Activated CD8-positive, alpha-beta T cell treated with anti-CD3 and anti-CD28 coated beads for 36 hours (primary cell): ENCODE results near the gene LCN1. TPM values are rescaled to one million over a fixed set of nuclear protein-coding genes. Genes with fewer than 3 reads are reported as not detected.
A peak's percentile ranks its signal among the peaks of the same experiment; 100 is the strongest.

Source experiments
- ATAC-seq: fragments of 200-7000 bp; cut with Tn5 transposase; one replicate; pipeline ENCODE4 v1.10.0; 2021; ENCODE audit warnings: mild to moderate bottlenecking, moderate library complexity
- CTCF ChIA-PET: fragments of 350-600 bp; sonication (Branson Sonifier 250); formaldehyde crosslinking; loops from one replicate; lab custom pipeline; 2021; ENCODE audit warnings: antibody characterized with exemption; lab: Charles Lee
- POLR2A ChIA-PET: fragments of 350-600 bp; sonication (Branson Sonifier 250); formaldehyde crosslinking; loops from one replicate; lab custom pipeline; 2021; ENCODE audit warnings: antibody characterized with exemption; lab: Charles Lee
- DNase-seq: peaks from one replicate; pipeline ENCODE4 v3.0.0-alpha.2; 2020
- H3K27ac Mint-ChIP-seq: one replicate; pipeline ENCODE4 v1.8.0; 2021; ENCODE audit warnings: mild to moderate bottlenecking, mixed read lengths
- H3K27me3 Mint-ChIP-seq: one replicate; pipeline ENCODE4 v1.8.0; 2021; ENCODE audit warnings: mixed read lengths
- H3K36me3 Mint-ChIP-seq: one replicate; pipeline ENCODE4 v1.8.0; 2021; ENCODE audit warnings: low read depth, mixed read lengths
- H3K4me1 Mint-ChIP-seq: one replicate; pipeline ENCODE4 v1.8.0; 2021; ENCODE audit warnings: low read depth, mixed read lengths
- H3K4me3 Mint-ChIP-seq: one replicate; pipeline ENCODE4 v1.8.0; 2021; ENCODE audit warnings: mild to moderate bottlenecking, moderate library complexity, mixed read lengths
- H3K9me3 Mint-ChIP-seq: one replicate; pipeline ENCODE4 v1.8.0; 2021; ENCODE audit warnings: mixed read lengths
- intact Hi-C: fragments of 100-400 bp; cut with micrococcal nuclease; formaldehyde crosslinking; loops from one replicate; pipeline ENCODE4 v1.10.0; 2022
- total RNA-seq, 2 experiments: library from RNA; stranded (reverse); gene quantifications; one replicate each; pipeline ENCODE4 v1.2.3, GENCODE V29; 2021
- TF ChIP-seq, protein P1 (sequence below): fragments of 200-600 bp; IDR thresholded peaks from one replicate; pipeline ENCODE4 v1.8.0; 2022; ENCODE audit warnings: antibody characterized with exemption, mild to moderate bottlenecking

Gene LCN1
- total RNA-seq, 2 experiments from 2014 or later = not detected

GRCh38 chr9:135500071-135500524 is 21.1 kb upstream of the LCN1 start:
- TF ChIP-seq, protein P1, sequence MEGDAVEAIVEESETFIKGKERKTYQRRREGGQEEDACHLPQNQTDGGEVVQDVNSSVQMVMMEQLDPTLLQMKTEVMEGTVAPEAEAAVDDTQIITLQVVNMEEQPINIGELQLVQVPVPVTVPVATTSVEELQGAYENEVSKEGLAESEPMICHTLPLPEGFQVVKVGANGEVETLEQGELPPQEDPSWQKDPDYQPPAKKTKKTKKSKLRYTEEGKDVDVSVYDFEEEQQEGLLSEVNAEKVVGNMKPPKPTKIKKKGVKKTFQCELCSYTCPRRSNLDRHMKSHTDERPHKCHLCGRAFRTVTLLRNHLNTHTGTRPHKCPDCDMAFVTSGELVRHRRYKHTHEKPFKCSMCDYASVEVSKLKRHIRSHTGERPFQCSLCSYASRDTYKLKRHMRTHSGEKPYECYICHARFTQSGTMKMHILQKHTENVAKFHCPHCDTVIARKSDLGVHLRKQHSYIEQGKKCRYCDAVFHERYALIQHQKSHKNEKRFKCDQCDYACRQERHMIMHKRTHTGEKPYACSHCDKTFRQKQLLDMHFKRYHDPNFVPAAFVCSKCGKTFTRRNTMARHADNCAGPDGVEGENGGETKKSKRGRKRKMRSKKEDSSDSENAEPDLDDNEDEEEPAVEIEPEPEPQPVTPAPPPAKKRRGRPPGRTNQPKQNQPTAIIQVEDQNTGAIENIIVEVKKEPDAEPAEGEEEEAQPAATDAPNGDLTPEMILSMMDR = no peak
- intact Hi-C loops = no loop called here
- POLR2A ChIA-PET = no interaction called here
- no peaks in the 10 kb centered on the region for H3K9me3 Mint-ChIP-seq
- H3K27ac Mint-ChIP-seq = peak overlapping the region; percentile 30
- ATAC-seq (peak; percentile 8), DNase-seq (no peak)
- CTCF ChIA-PET = interaction anchor here (1.3 kb wide), 1 partner anchor 17 kb away, joined by 3 read pairs; no protein-coding TSS in a partner anchor
- peaks cover 13% of the 10 kb centered on the region for H3K4me1 Mint-ChIP-seq
- H3K36me3 Mint-ChIP-seq = peaks cover 33% of the 10 kb centered on the region
- H3K4me3 Mint-ChIP-seq = peak overlapping the region; percentile 85
- H3K27me3 Mint-ChIP-seq = no peaks in the 10 kb centered on the region

- Mint-ChIP-seq H3K36me3 (peaks cover 37% of the 10 kb centered on the region), H3K4me1 (peaks cover 13% of the 10 kb centered on the region), H3K4me3 (peak within 1 kb of the TSS; percentile 85), H3K9me3 (no peaks in the 10 kb centered on the region), H3K27ac (peak within 1 kb of the TSS; percentile 95), H3K27me3 (no peaks in the 10 kb centered on the region)
- POLR2A ChIA-PET = no interaction called here
- TF ChIP-seq, protein P1 = peak; percentile 78
- ATAC-seq = peak; percentile 94
- intact Hi-C loops = no loop called here
- peak; percentile 86 for DNase-seq
- CTCF ChIA-PET = no interaction called here
Observed at GRCh38 chr9:135500525-135501260, 20.5 kb upstream of the LCN1 start, which contains the start of gene MRPS2. TSS of gene MRPS2 (plus strand) at chr9:135500682. CDS start at chr9:135500711, 29 bp downstream.

GRCh38 chr9:135501261-135502167 is 19.7 kb upstream of the LCN1 start:
- ChIA-PET POLR2A (no interaction called here), CTCF (no interaction called here)
- Mint-ChIP-seq H3K27me3 (no peaks in the 10 kb centered on the region), H3K4me3 (peak overlapping the region; percentile 85), H3K4me1 (peaks cover 13% of the 10 kb centered on the region), H3K9me3 (no peaks in the 10 kb centered on the region), H3K27ac (peak overlapping the region; percentile 72), H3K36me3 (peaks cover 37% of the 10 kb centered on the region)
- DNase-seq (peak; percentile 64), ATAC-seq (no peak)
- intact Hi-C loops = no loop called here
- TF ChIP-seq, protein P1 = no peak

DNA sequence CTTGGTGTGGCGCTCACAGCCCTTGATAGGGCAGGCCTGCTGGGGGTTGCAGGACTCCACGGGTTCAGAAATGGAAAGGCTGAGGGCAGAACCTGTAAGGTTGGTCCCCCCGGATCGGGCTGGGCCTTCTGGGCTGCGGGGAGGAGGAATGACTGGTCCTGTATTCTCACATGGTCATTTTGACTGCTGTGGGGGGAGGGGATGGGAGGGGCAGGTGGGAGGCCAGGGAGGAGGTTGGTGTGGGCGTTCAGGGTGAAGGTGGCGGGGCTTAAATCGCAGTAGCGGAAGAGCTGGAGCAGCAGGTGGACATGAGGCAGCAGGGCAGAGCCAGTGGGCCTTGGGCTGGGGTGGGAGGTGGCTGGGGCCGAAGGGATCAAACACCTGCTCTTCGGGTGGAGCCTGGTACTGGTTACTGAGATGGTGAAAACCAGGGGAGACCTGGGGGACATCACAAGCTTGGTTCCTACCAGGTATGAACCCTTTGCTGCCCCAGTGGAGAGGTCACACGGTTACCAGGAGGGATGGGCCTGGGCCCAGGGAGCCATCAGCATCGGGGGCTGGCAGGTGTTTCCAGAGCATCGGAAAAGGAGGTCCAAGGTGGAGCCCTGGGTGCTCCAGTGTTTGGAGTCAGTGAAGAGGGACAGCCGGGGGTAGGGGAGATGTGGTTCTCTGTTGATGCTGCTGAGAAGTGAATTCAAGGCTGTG is 18.9 kb upstream of the LCN1 start:
- ChIA-PET POLR2A (no interaction called here), CTCF (no interaction called here)
- peak overlapping the region; percentile 85 for H3K4me3 Mint-ChIP-seq
- no peak overlapping the region for H3K27ac Mint-ChIP-seq
- H3K4me1 Mint-ChIP-seq = peaks cover 13% of the 10 kb centered on the region
- no peaks in the 10 kb centered on the region for H3K27me3 Mint-ChIP-seq
- no peaks in the 10 kb centered on the region for H3K9me3 Mint-ChIP-seq
- H3K36me3 Mint-ChIP-seq = peaks cover 37% of the 10 kb centered on the region
- ATAC-seq (no peak), DNase-seq (no peak)
- TF ChIP-seq, protein P1 = no peak
- intact Hi-C loops = no loop called here
